ENCODE measurements around the gene ZFAND3. TPM values are rescaled to one million over a fixed set of nuclear protein-coding genes. Genes with fewer than 3 reads are reported as not detected.

The ZFAND3 gene
- total and polyA plus RNA-seq, 2 donors (not counting 1 experiment from before 2014, with no cell fraction given): 13.5 to 58.3 TPM

GRCh38 chr6:37894585-37894984 lies 75.1 kb downstream of the ZFAND3 start:
- 100% methylated on average over 1 of the region's 5 CpGs for WGBS (ENCODE audit: insufficient coverage)
- POLR2A ChIA-PET: no interaction called here
- Histone ChIP-seq H2AFZ (ENCODE audit: insufficient read depth, low read depth, low read length, poor library complexity, severe bottlenecking) (no peak overlapping the region), H3K4me1 (ENCODE audit: control insufficient read depth in 2 of 2, insufficient read depth in 2 of 2, low read length in 2 of 2) (peaks cover 11 to 13% of the 10 kb centered on the region in 2 donors), H3K27ac (ENCODE audit: low read length in 2 of 2) (peak overlapping the region in 1 of 2 donors; percentile 34), H3K4me3 (ENCODE audit: control extremely low read depth in 1 of 5, extremely low read depth in 1 of 5, insufficient read depth in 1 of 5, low read depth in 2 of 5, low read length in 4 of 5) (no peak overlapping the region), H3K4me2 (replicated peaks; ENCODE audit: low read depth, low read length, poor library complexity, severe bottlenecking) (no peak overlapping the region), H3K79me2 (ENCODE audit: control insufficient read depth, insufficient read depth, low read length) (peaks cover 78% of the 10 kb centered on the region), H3K36me3 (replicated peaks in 1 of 2; ENCODE audit: control extremely low read depth in 1 of 2, control insufficient read depth in 1 of 2, extremely low read depth in 1 of 2, insufficient read depth in 2 of 2, low read length in 1 of 2) (peaks cover 0 to 1% of the 10 kb centered on the region in 2 experiments), H4K20me1 (ENCODE audit: control insufficient read depth, insufficient read depth, low read length, poor library complexity, severe bottlenecking) (peaks cover 11% of the 10 kb centered on the region), H3K27me3 (replicated peaks in 1 of 4; ENCODE audit: control extremely low read depth in 1 of 4, control insufficient read depth in 3 of 4, insufficient read depth in 4 of 4, low read length in 3 of 4) (no peaks in the 10 kb centered on the region), H3K9me3 (ENCODE audit: control extremely low read depth in 1 of 3, control insufficient read depth in 2 of 3, insufficient read depth in 1 of 3, low read length in 2 of 3) (peaks cover 0 to 12% (median 0%) of the 10 kb centered on the region in 3 donors), H3K9ac (ENCODE audit: low read length) (no peak overlapping the region)
- CTCF ChIA-PET: no interaction called here
- TF ChIP-seq CTCF (IDR thresholded peaks at IDR 0.05) (no peak), EZH2 (IDR thresholded peaks at IDR 0.05; ENCODE audit: borderline replicate concordance, insufficient read depth, low read depth, low read length, poor library complexity, severe bottlenecking) (no peak)
- Mint-ChIP-seq H3K4me1 (peaks cover 54% of the 10 kb centered on the region), H3K9me3 (ENCODE audit: insufficient read depth) (peaks cover 4% of the 10 kb centered on the region), H3K27ac (no peak overlapping the region), H3K27me3 (no peaks in the 10 kb centered on the region), H3K4me3 (no peak overlapping the region)
- intact Hi-C loops (cut with micrococcal nuclease): no loop called here
- DNase-seq: no peak
- ATAC-seq (ENCODE audit: low read depth): no peak

- TF ChIP-seq CTCF (IDR thresholded peaks at IDR 0.05): no peak
- TF ChIP-seq EZH2 (IDR thresholded peaks at IDR 0.05; ENCODE audit: borderline replicate concordance, insufficient read depth, low read depth, low read length, poor library complexity, severe bottlenecking): no peak
- intact Hi-C loops (cut with micrococcal nuclease): no loop called here
These were observed 77.8 kb downstream of the ZFAND3 start for GRCh38 chr6:37897321-37897720.

More at GRCh38 chr6:37897321-37897720, 77.8 kb downstream of the ZFAND3 start:
- Histone ChIP-seq H3K4me3 (ENCODE audit: control extremely low read depth in 1 of 5, extremely low read depth in 1 of 5, insufficient read depth in 1 of 5, low read depth in 2 of 5, low read length in 4 of 5) (no peak overlapping the region), H3K27me3 (replicated peaks in 1 of 4; ENCODE audit: control extremely low read depth in 1 of 4, control insufficient read depth in 3 of 4, insufficient read depth in 4 of 4, low read length in 3 of 4) (no peaks in the 10 kb centered on the region), H3K4me1 (ENCODE audit: control insufficient read depth in 2 of 2, insufficient read depth in 2 of 2, low read length in 2 of 2) (peaks cover 11 to 12% of the 10 kb centered on the region in 2 donors), H3K27ac (ENCODE audit: low read length in 2 of 2) (no peak overlapping the region), H3K36me3 (replicated peaks in 1 of 2; ENCODE audit: control extremely low read depth in 1 of 2, control insufficient read depth in 1 of 2, extremely low read depth in 1 of 2, insufficient read depth in 2 of 2, low read length in 1 of 2) (peaks cover 0 to 3% of the 10 kb centered on the region in 2 experiments), H3K4me2 (replicated peaks; ENCODE audit: low read depth, low read length, poor library complexity, severe bottlenecking) (no peak overlapping the region), H4K20me1 (ENCODE audit: control insufficient read depth, insufficient read depth, low read length, poor library complexity, severe bottlenecking) (peaks cover 26% of the 10 kb centered on the region), H3K9ac (ENCODE audit: low read length) (no peak overlapping the region), H2AFZ (ENCODE audit: insufficient read depth, low read depth, low read length, poor library complexity, severe bottlenecking) (no peak overlapping the region), H3K9me3 (ENCODE audit: control extremely low read depth in 1 of 3, control insufficient read depth in 2 of 3, insufficient read depth in 1 of 3, low read length in 2 of 3) (peaks cover 0 to 12% (median 0%) of the 10 kb centered on the region in 3 donors), H3K79me2 (ENCODE audit: control insufficient read depth, insufficient read depth, low read length) (peaks cover 87% of the 10 kb centered on the region)
- Mint-ChIP-seq H3K9me3 (ENCODE audit: insufficient read depth) (peaks cover 4% of the 10 kb centered on the region), H3K27me3 (no peaks in the 10 kb centered on the region), H3K27ac (no peak overlapping the region), H3K4me1 (peaks cover 58% of the 10 kb centered on the region), H3K4me3 (no peak overlapping the region)
- DNase-seq: no peak
- WGBS (ENCODE audit: insufficient coverage): 100% methylated on average over 2 of the region's 5 CpGs
- no peak for ATAC-seq (ENCODE audit: low read depth)
- POLR2A ChIA-PET: interaction anchor here (0.6 kb wide), 1 partner anchor 14 kb away, joined by 5 read pairs; no protein-coding TSS in a partner anchor
- CTCF ChIA-PET: no interaction called here
